RWPE2 (cell line): ENCODE data around the gene SSTR3.
"Not testable (repeated sequence)": the region's sequence is repeated elsewhere in the genome, so short reads cannot be mapped to it uniquely, and the experiment has no call there.

Experiments
- ATAC-seq: fragments of 200-7000 bp; cut with Tn5 transposase; 3 replicates; pipeline ENCODE4 v1.9.1; 2021; ENCODE audit warnings: low read depth
- DNase-seq: peaks from one replicate; pipeline ENCODE4 v3.0.0-alpha.2; 2020; ENCODE audit warnings: low spot score
- H3K27ac ChIP-seq: fragments of 450-650 bp; 2 replicates; pipeline ENCODE4 v1.5.1; 2017; ENCODE audit warnings: mild to moderate bottlenecking; ENCODE audit not compliant: poor library complexity, severe bottlenecking
- H3K27me3 ChIP-seq: fragments of 250-450 bp; sonication (Bioruptor Pico); 2 replicates; pipeline ENCODE4 v1.5.1; 2021; ENCODE audit warnings: mild to moderate bottlenecking, moderate library complexity; ENCODE audit not compliant: insufficient read depth, poor library complexity, severe bottlenecking
- H3K36me3 ChIP-seq: fragments of 250-450 bp; sonication (Bioruptor Pico); 2 replicates; pipeline ENCODE4 v1.5.1; 2020; ENCODE audit warnings: low read depth, mild to moderate bottlenecking, moderate library complexity
- H3K4me1 ChIP-seq: fragments of 250-450 bp; sonication (Bioruptor Pico); 2 replicates; pipeline ENCODE4 v1.5.1; 2021; ENCODE audit warnings: mild to moderate bottlenecking, moderate library complexity; ENCODE audit not compliant: insufficient read depth, poor library complexity, severe bottlenecking
- H3K4me3 ChIP-seq: fragments of 250-450 bp; sonication (Bioruptor Pico); 2 replicates; pipeline ENCODE4 v1.5.1; 2021; ENCODE audit warnings: mild to moderate bottlenecking, moderate library complexity; ENCODE audit not compliant: severe bottlenecking
- H3K9me3 ChIP-seq: fragments of 250-450 bp; sonication (Bioruptor Pico); 2 replicates; pipeline ENCODE4 v1.5.1; 2021; ENCODE audit warnings: mild to moderate bottlenecking, moderate library complexity; ENCODE audit not compliant: severe bottlenecking
- TF ChIP-seq, protein P1 (sequence below): fragments of 450-650 bp; IDR thresholded peaks from one replicate; pipeline ENCODE4 v1.5.1; 2017; ENCODE audit warnings: mild to moderate bottlenecking, moderate library complexity; ENCODE audit not compliant: poor library complexity, severe bottlenecking

The SSTR3 gene

DNA sequence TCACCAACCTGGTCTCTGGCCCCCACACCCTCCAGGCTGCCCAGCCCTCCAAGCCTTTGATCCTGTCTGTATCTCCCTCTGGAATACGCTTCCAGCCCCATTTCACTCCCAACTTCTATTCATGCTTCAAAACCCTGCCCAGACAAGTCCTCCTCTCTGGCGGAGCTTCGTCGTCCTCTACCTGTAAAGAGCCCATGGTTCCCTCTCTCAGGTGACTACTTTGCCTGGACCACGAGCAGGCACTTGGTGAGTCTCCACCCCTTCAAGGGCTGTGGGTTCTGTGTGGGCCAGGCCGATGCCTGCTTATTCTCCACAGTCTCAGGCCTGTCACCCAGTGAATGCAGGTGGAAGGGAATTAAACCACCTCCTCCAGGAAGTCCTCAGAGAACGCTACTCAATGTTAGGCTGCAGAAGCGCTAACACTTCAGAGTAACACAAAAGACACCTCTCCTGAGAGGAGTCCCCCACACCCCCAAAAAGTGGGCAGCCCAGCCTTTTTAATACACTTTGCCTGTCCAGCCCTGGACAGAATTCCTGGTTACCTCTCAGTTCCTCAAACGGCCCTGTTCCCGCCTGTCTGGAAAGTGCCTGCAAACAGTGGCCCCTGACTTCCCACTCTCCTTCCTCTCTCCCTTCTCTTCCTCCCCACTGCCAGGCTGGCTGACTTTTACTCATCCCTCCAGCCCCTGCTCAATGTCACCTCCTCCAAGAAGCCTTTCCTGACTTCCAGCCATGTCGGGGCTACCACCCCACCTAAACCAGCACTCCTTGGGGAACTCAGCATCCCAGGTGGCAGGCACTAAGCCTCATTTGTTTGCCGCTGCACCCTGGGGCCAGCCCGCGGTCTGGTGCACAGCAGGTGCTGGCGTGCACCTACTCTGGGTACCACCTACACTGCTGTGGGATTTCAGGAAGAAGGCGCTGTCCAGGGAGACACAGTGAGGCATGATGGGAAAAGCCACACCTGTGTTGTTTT is 22.7 kb upstream of the SSTR3 start:
- peaks cover 3% of the 10 kb centered on the region for H3K4me1 ChIP-seq
- no peak for ATAC-seq
- H3K27me3 ChIP-seq, result no peaks in the 10 kb centered on the region
- no peak overlapping the region for H3K4me3 ChIP-seq
- DNase-seq, result peak; percentile 30
- no peak overlapping the region for H3K27ac ChIP-seq
- no peaks in the 10 kb centered on the region for H3K9me3 ChIP-seq
- TF ChIP-seq, protein P1, sequence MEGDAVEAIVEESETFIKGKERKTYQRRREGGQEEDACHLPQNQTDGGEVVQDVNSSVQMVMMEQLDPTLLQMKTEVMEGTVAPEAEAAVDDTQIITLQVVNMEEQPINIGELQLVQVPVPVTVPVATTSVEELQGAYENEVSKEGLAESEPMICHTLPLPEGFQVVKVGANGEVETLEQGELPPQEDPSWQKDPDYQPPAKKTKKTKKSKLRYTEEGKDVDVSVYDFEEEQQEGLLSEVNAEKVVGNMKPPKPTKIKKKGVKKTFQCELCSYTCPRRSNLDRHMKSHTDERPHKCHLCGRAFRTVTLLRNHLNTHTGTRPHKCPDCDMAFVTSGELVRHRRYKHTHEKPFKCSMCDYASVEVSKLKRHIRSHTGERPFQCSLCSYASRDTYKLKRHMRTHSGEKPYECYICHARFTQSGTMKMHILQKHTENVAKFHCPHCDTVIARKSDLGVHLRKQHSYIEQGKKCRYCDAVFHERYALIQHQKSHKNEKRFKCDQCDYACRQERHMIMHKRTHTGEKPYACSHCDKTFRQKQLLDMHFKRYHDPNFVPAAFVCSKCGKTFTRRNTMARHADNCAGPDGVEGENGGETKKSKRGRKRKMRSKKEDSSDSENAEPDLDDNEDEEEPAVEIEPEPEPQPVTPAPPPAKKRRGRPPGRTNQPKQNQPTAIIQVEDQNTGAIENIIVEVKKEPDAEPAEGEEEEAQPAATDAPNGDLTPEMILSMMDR, result no peak
- H3K36me3 ChIP-seq, result peaks cover 60% of the 10 kb centered on the region

DNA sequence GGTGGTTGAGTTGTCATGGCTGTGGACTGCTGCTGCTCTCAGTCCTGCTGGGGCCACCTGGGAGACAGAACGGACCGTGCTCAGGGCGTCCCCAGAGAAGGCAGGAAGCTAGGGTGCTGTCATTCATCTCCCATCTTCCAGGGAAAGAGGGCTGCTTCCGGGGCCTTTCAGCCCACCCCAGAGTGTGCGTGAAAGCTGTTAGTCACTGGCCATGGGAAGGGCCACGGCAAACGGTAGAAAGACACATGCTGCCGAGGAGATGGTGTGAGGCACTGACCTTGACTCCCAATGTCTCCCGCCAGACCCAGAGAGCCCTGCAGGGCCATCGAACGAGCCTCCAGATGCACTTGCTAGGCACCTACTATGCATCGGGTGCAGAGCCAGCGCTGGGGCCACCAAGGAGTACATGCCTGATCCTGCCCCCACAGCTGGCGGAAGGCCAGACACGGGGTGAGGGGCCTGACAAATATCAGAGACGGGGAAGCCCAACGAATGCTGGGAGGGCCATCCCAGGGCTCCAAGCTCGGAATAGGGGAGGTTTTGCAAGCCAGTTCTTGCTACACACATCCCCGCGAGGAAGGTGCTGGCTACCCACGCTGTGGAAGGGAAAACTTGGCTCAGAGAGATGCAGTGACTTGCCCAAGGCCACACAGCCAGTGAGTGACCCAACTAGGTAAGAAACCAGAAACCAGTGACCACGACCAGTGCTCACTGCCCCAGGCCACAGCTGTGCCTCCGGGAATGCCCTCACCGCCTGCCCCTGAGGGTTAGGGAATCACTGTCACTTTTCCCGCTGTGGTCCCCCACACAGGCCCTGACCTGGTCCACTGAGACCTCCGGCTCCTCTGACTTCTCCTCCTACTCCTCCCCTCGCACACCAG is 21.7 kb upstream of the SSTR3 start:
- TF ChIP-seq, protein P1, result no peak
- no peak for ATAC-seq

DNA sequence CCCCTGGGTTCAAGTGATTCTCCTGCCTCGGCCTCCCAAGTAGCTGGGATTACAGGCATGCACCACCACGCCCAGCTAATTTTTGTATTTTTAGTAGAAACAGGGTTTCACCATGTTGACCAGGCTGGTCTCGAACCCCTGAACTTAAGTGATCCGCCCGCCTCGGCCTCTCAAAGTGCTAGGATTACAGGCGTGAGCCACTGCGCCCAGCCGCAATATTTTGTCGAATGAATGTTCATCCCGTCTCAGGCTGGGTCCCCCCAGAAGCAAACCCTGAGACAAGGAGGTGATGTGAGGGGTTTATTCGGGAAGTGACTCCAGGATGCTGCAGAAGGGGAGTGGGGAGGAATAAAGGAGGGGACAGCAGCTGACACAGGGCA is 21.1 kb upstream of the SSTR3 start:
- not testable (repeated sequence) for H3K27me3 ChIP-seq, H3K9me3 ChIP-seq, DNase-seq, ATAC-seq, H3K27ac ChIP-seq, H3K4me3 ChIP-seq
- Histone ChIP-seq H3K36me3 (peaks cover 50% of the 10 kb centered on the region), H3K4me1 (peaks cover 19% of the 10 kb centered on the region)

More for the DNA sequence above, 21.7 kb upstream of the SSTR3 start:
- no peaks in the 10 kb centered on the region for H3K27me3 ChIP-seq
- DNase-seq, result peak; percentile 52
- H3K9me3 ChIP-seq, result no peaks in the 10 kb centered on the region
- H3K36me3 ChIP-seq, result peaks cover 54% of the 10 kb centered on the region
- no peak overlapping the region for H3K27ac ChIP-seq
- peaks cover 13% of the 10 kb centered on the region for H3K4me1 ChIP-seq
- H3K4me3 ChIP-seq, result no peak overlapping the region

DNA sequence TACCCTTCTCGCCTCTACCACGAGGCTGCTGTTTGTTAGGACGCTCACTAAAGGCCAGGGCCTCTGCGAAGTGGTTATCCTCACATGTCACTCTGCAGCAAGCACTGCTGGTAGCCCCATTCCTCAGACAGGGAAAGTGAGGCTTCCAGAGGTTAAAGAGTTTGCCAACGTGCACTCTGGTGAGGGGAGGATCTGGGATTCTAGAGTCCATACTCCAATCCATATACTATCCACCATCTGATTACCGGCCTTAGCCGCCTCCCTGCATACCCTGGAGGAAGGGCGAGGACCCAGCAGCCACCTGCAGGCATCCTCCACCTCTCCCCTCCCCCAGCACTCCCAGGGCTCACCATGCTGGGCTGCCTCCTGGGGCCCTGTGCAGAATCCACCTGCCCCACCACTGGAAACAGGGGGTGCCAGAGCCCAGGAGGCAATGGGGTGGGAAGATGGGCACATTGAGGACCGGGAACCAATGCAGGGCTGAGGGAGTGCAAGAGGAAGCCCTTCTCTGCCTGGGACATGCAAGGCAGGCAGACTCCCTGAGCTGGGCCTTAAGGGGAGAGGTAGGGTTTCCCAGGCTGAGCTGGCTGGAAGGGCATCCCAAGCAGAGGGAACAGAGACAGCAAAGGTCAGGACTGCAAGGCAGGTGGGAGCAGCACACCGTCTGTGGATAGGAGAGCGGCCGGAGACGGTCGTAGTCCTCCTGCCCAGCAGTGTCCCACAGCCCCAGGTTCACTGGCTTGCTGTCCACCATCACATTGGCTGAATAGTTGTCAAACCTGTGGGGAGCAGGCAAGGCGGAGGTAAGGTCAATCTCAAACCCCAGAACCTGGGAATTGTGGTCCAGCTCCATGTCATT is 20.1 kb upstream of the SSTR3 start:
- ATAC-seq (no peak), DNase-seq (no peak)
- Histone ChIP-seq H3K27ac (no peak overlapping the region), H3K27me3 (no peaks in the 10 kb centered on the region), H3K4me3 (no peak overlapping the region), H3K4me1 (peaks cover 20% of the 10 kb centered on the region), H3K9me3 (no peaks in the 10 kb centered on the region), H3K36me3 (peaks cover 53% of the 10 kb centered on the region)
- TF ChIP-seq, protein P1, result no peak
